ENCODE data around the gene FIGLA. TPM values are rescaled to one million over a fixed set of nuclear protein-coding genes. Genes with fewer than 3 reads are reported as not detected.

Gene FIGLA
- total and polyA plus RNA-seq, 2 of the 8 experiments (the other 6 are each of a cell fraction or from before 2014, with no cell fraction given) = not detected

- peak; percentile 72 to 76 for DNase-seq (ENCODE audit: low read depth in 1 of 2, low spot score in 2 of 2)
- POLR2A ChIA-PET (ENCODE audit: partially characterized antibody) = interaction anchor here (1.2 to 1.8 kb wide), 4 partner anchors 11 to 57 kb away, joined by 3 to 4 read pairs (median 4); no protein-coding TSS in a partner anchor
- H3K4me1 ChIP-seq (replicated peaks in 1 of 4; ENCODE audit: control insufficient read depth in 3 of 4, insufficient read depth in 4 of 4, low read length in 3 of 4) = peaks cover 28 to 58% (median 39%) of the 10 kb centered on the region in 4 experiments
- no peak for TF ChIP-seq GTF2F1 (IDR thresholded peaks at IDR 0.05; ENCODE audit: borderline replicate concordance, low read depth, low read length)
Measured at GRCh38 chr2:70728128-70728527, 62.3 kb downstream of the FIGLA start.

More at GRCh38 chr2:70728128-70728527, 62.3 kb downstream of the FIGLA start:
- Histone ChIP-seq H3K27me3 (replicated peaks in 1 of 4; ENCODE audit: control insufficient read depth in 3 of 4, extremely low read depth in 1 of 4, insufficient read depth in 3 of 4, low read length in 3 of 4) (no peaks in the 10 kb centered on the region), H3K4me2 (ENCODE audit: insufficient read depth in 1 of 2, low read depth in 2 of 2, low read length in 2 of 2) (peak overlapping the region; percentile 35 to 44; a peak in 3 of 4 replicates), H3K4ac (replicated peaks; ENCODE audit: insufficient read length, low read depth, low read length) (no peak overlapping the region), H2BK15ac (ENCODE audit: low read length) (no peak overlapping the region), H2BK120ac (replicated peaks; ENCODE audit: low read depth, low read length) (no peak overlapping the region), H3K9me3 (ENCODE audit: insufficient read depth in 2 of 2, low read depth in 1 of 2, low read length in 1 of 2) (no peaks in the 10 kb centered on the region), H4K8ac (ENCODE audit: extremely low read depth, insufficient read depth, low read length) (no peak overlapping the region), H2AFZ (ENCODE audit: low read length) (no peak overlapping the region), H2AK5ac (ENCODE audit: low read depth, low read length) (no peak overlapping the region), H3K23me2 (ENCODE audit: low read depth, low read length) (no peaks in the 10 kb centered on the region), H3K56ac (replicated peaks; ENCODE audit: insufficient read length, low read depth, low read length) (no peak overlapping the region), H3K18ac (ENCODE audit: extremely low read depth, low read length) (peak overlapping the region; percentile 26; the same call in 1 of the 2 replicates), H3K36me3 (ENCODE audit: control insufficient read depth in 2 of 4, insufficient read depth in 4 of 4, low read length in 3 of 4) (no peaks in the 10 kb centered on the region), H4K5ac (ENCODE audit: insufficient read length, low read depth, low read length) (no peak overlapping the region), H3K27ac (ENCODE audit: low read depth, low read length) (peak overlapping the region; percentile 41; the same call in 1 of the 2 replicates), H2BK5ac (ENCODE audit: low read depth, low read length) (no peak overlapping the region), H4K91ac (replicated peaks; ENCODE audit: insufficient read length, low read length) (no peak overlapping the region), H4K20me1 (replicated peaks in 1 of 2; ENCODE audit: control insufficient read depth in 1 of 2, insufficient read depth in 2 of 2, low read length in 2 of 2) (peaks cover 9 to 25% of the 10 kb centered on the region in 2 experiments), H3K4me3 (ENCODE audit: extremely low read depth in 1 of 4, insufficient read depth in 2 of 4, low read depth in 3 of 4, low read length in 4 of 4) (no peak overlapping the region), H3K79me2 (ENCODE audit: control insufficient read depth in 1 of 2, insufficient read depth in 2 of 2, low read length in 2 of 2) (peaks cover 27 to 92% of the 10 kb centered on the region in 2 experiments), H2BK20ac (ENCODE audit: low read length) (no peak overlapping the region), H3K23ac (ENCODE audit: insufficient read length) (no peak overlapping the region), H3K9ac (replicated peaks in 1 of 4; ENCODE audit: extremely low read depth in 1 of 4, low read depth in 3 of 4, low read length in 3 of 4) (peak overlapping the region in 1 of 4 experiments; percentile 53; a peak in 2 of 7 replicates), H2BK12ac (ENCODE audit: low read depth, low read length) (peak overlapping the region; percentile 53; the same call in 1 of the 2 replicates), H3K14ac (ENCODE audit: insufficient read length) (no peak overlapping the region), H3K79me1 (ENCODE audit: low read depth, low read length) (peaks cover 33% of the 10 kb centered on the region)
- peak; percentile 84 for FAIRE-seq
- WGBS, 2 experiments (ENCODE audit: extremely low coverage in 1 of 2, insufficient coverage in 1 of 2, insufficient read length in 1 of 2, insufficient replicate concordance in 2 of 2, low coverage in 1 of 2, low lambda C conversion rate in 2 of 2, missing lambda C conversion rate in 1 of 2) = 47% methylated on average over 7 of the region's 7 CpGs; no CpG with 5 or more reads in 1 of the 2 experiments
- CTCF ChIA-PET (ENCODE audit: partially characterized antibody) = interaction anchor here (0.8 to 1.8 kb wide), 6 partner anchors 16 to 48 kb away, joined by 3 to 7 read pairs (median 4); no protein-coding TSS in a partner anchor
